H1 (cell line): Measurements from ENCODE around the gene GRM1.

ENCODE experiments used
- CTCF ChIP-seq, 3 experiments: IDR thresholded peaks; 1 replicate in 2 of 3; 2 replicates in 1 of 3; pipeline versions ENCODE4 v1.5.1 to v1.6.1; 2011; ENCODE audit warnings: low read length in 3 of 3, mild to moderate bottlenecking in 3 of 3, inconsistent platforms in 2 of 3, low read depth in 1 of 3, moderate library complexity in 1 of 3; ENCODE audit not compliant: insufficient read depth in 1 of 3; ENCODE audit errors: control extremely low read depth in 1 of 3
- GTF2F1 ChIP-seq: IDR thresholded peaks from 2 replicates; pipeline ENCODE4 v1.6.1; 2012; ENCODE audit warnings: low read depth, low read length, improper control_type of control experiment, borderline replicate concordance
- KDM5A ChIP-seq: fragments of 200-600 bp; IDR thresholded peaks from 2 replicates; pipeline ENCODE4 v1.7.1; 2012; ENCODE audit warnings: mild to moderate bottlenecking, low read length, inconsistent platforms, mixed read lengths
- POLR2A ChIP-seq, 2 experiments: IDR thresholded peaks; 1 replicate in 1 of 2; 2 replicates in 1 of 2; pipeline ENCODE4 v1.6.1; 2011; ENCODE audit warnings: low read depth in 2 of 2, low read length in 2 of 2, mild to moderate bottlenecking in 2 of 2; ENCODE audit errors: control extremely low read depth in 1 of 2
- POLR2AphosphoS5 ChIP-seq: IDR thresholded peaks from 2 replicates; pipeline ENCODE4 v1.6.1; 2011; ENCODE audit warnings: low read depth, low read length
- RFX5 ChIP-seq: IDR thresholded peaks from 2 replicates; pipeline ENCODE4 v1.6.1; 2011; ENCODE audit warnings: low read depth, low read length, improper control_type of control experiment, borderline replicate concordance
- TAF1 ChIP-seq: IDR thresholded peaks from 2 replicates; pipeline ENCODE4 v1.6.1; 2011; ENCODE audit warnings: mild to moderate bottlenecking, low read depth, low read length
- USF2 ChIP-seq: IDR thresholded peaks from 2 replicates; pipeline ENCODE4 v1.6.1; 2011; ENCODE audit warnings: low read length, improper control_type of control experiment
- YY1 ChIP-seq: IDR thresholded peaks from 2 replicates; pipeline ENCODE4 v1.6.1; 2011; ENCODE audit warnings: low read depth, mild to moderate bottlenecking, low read length

GRCh38 chr6:146267447-146267846 lies 238.6 kb downstream of the GRM1 start:
- no peak for TF ChIP-seq CTCF (IDR thresholded peaks at IDR 0.05; ENCODE audit: control extremely low read depth in 1 of 3, insufficient read depth in 1 of 3, low read depth in 1 of 3, low read length in 3 of 3)
- TF ChIP-seq KDM5A = no peak
- TF ChIP-seq RFX5 = no peak
- TF ChIP-seq YY1 = no peak
- no peak for TF ChIP-seq POLR2AphosphoS5
- no peak for TF ChIP-seq GTF2F1
- no peak for TF ChIP-seq TAF1
- TF ChIP-seq POLR2A (IDR thresholded peaks at IDR 0.05; ENCODE audit: control extremely low read depth in 1 of 2, low read depth in 2 of 2, low read length in 2 of 2) = no peak
- no peak for TF ChIP-seq USF2
